ACC112 (cell line): ENCODE data around the gene VAMP1.

Experiments used
- H2AFZ ChIP-seq: fragments of 200-600 bp; sonication (generic); one replicate; pipeline ENCODE4 v1.6.0; 2017; ENCODE audit warnings: antibody characterized with exemption, low read length; ENCODE audit not compliant: unreplicated experiment
- H3K27ac ChIP-seq: fragments of 200-600 bp; sonication (generic); 2 replicates; pipeline ENCODE4 v1.5.1; 2014; ENCODE audit warnings: low read depth, mild to moderate bottlenecking, antibody characterized with exemption, low read length, moderate library complexity
- H3K27me3 ChIP-seq: fragments of 200-600 bp; sonication (generic); 2 replicates; pipeline ENCODE4 v1.6.1; 2014; ENCODE audit warnings: mild to moderate bottlenecking, antibody characterized with exemption, low read length, moderate library complexity, mixed read lengths; ENCODE audit not compliant: insufficient read depth
- H3K36me3 ChIP-seq: fragments of 200-600 bp; sonication (generic); 2 replicates; pipeline ENCODE4 v1.6.1; 2016; ENCODE audit warnings: mild to moderate bottlenecking, antibody characterized with exemption, low read length, moderate library complexity, mixed read lengths; ENCODE audit not compliant: insufficient read depth
- H3K4me1 ChIP-seq: fragments of 200-600 bp; sonication (generic); one replicate; pipeline ENCODE4 v1.6.1; 2016; ENCODE audit warnings: low read length, mixed read lengths; ENCODE audit not compliant: insufficient read depth, unreplicated experiment, control insufficient read depth
- H3K4me3 ChIP-seq: fragments of 200-600 bp; sonication (generic); 2 replicates; pipeline ENCODE4 v1.5.1; 2014; ENCODE audit warnings: mild to moderate bottlenecking, low read depth, low read length
- H3K79me2 ChIP-seq: fragments of 200-600 bp; sonication (generic); one replicate; pipeline ENCODE4 v1.6.0; 2016; ENCODE audit warnings: low read length; ENCODE audit not compliant: control insufficient read depth, unreplicated experiment, insufficient read depth

The VAMP1 gene

DNA sequence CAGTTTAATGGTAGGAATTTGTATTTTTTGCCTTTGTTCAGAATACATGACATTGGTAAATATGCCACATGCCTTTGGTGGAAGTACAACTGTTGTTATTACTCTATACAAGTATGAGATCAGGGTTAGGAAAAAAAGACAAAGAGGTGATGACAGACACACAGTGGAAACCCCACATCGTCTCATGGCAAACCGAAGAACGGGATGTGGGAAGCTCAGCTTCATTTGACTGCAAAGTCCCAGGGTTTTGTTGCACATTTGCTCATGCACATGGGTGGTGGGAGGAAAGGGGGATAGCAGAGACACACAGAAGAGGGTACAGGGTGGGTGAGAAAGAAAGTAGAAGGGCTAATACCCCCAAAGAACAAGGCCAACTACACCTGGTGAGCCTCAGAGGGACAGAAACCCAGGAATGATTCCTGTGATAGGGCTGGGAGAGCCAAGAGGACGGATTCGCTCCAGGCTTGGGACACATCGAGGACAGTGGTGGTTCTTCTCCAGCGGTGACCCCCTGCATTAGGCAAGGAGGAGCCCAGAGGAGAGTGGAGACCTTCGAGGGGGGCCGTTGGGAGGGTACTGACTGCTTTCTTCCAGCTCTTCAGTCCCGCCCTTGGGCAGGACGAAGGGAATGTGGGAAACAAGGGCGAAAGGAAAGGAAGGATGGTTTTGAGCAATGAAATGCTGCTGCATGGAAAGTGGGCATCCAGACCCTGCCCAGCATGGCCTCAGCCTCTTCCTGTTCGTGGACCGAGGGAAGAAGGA, 8.1 kb downstream of the VAMP1 start:
- Histone ChIP-seq H3K36me3 (peaks cover 26% of the 10 kb centered on the region), H3K4me1 (no peaks in the 10 kb centered on the region), H3K27me3 (no peaks in the 10 kb centered on the region), H3K4me3 (no peak overlapping the region), H3K79me2 (peaks cover 6% of the 10 kb centered on the region), H3K27ac (no peak overlapping the region), H2AFZ (no peak overlapping the region)

DNA sequence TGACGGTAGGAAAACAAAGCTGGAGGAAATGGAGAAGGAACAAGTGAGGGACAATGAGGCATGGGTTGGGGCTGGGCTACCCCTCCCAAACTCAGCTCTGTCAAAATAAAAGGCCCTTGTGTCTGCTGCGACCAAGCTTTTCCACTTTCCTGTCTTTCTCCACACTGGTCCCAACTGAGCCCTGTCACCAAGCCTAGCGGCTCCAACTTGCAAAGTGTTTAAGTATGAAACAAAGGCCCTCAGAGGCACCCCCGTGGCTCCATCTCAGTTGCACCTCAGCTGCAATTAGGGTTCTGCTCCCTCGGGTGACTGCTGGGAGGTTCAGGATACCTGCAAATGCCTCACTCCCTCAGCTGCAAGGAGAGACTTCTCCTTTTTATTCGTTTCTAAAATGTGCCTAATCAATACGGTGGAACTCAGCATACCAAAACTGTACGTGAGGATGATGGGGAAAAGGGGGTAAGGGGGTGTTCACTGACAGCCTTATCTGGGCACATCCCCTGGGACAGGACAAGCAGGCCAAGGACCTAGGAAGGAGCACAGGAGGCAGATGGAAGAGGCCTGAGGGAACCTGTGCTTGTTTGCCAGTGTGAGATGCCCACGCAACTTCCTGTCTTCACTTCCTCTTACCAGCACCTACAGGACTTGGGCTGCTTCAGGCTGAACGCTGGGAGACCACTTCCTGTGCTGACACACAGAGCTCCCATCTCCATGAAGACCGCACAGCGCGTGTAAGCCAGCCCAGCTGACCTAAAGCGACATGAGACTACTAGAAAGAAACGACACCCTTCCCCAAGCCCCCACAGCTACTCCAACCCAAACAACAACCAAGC, 8.9 kb downstream of the VAMP1 start:
- H3K4me1 ChIP-seq: no peaks in the 10 kb centered on the region
- no peak overlapping the region for H3K4me3 ChIP-seq
- peaks cover 6% of the 10 kb centered on the region for H3K79me2 ChIP-seq
- peaks cover 26% of the 10 kb centered on the region for H3K36me3 ChIP-seq
- H3K27me3 ChIP-seq: no peaks in the 10 kb centered on the region
- no peak overlapping the region for H2AFZ ChIP-seq
- no peak overlapping the region for H3K27ac ChIP-seq

DNA sequence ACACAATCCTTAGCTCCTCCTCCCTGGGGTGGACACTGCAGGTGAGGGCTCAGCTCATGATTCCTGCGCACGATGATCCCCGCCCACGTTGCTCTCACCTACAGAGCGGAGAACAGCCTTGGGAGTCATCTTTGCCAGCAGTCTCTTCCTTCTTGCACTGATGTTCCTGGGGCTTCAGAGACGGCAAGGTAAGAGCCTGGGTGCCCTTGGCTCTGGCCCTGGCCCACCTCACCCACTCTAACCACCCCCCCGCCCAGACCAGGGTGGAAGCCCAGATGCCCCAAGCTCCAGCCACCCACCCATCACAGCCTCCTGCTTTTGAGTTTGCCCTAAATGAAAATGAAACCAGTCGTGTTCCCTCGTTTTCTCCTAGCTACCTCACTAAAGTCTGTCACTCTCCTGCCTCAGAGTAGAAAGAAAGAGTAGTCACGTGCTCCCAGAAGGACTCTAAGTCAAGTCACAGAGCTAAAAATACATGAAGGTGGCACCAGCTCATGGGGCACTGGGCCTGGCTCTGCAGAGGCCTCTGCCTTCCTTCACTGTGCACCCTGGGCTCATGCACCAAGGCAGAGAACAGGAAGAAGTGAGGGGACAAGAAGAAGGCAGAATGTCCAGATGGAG, 9.6 kb downstream of the VAMP1 start:
- Histone ChIP-seq H3K4me1 (no peaks in the 10 kb centered on the region), H3K27ac (no peak overlapping the region), H3K27me3 (no peaks in the 10 kb centered on the region), H3K79me2 (no peaks in the 10 kb centered on the region), H3K4me3 (no peak overlapping the region), H3K36me3 (peaks cover 26% of the 10 kb centered on the region), H2AFZ (no peak overlapping the region)

DNA sequence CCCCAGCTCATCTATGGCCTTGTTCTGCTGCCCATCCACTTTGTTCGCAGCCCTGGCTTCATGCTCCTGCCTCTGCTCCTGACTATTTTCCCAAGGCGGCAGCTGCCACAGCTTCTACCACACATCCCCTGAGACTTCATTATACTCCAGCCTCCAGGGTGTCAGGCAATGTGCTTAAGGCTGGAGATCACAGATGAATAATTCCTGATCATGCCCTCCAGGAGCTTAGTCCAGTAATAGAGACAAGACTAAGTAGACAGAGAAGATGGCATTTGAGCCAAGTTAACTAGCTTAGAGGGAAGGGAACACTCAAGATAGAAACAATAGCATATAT, 11.5 kb downstream of the VAMP1 start:
- H3K27ac ChIP-seq: no peak overlapping the region
- H3K4me1 ChIP-seq: no peaks in the 10 kb centered on the region
- H3K36me3 ChIP-seq: peaks cover 21% of the 10 kb centered on the region; the same call in 1 of the 2 replicates
- H3K4me3 ChIP-seq: no peak overlapping the region
- no peaks in the 10 kb centered on the region for H3K79me2 ChIP-seq
- no peak overlapping the region for H2AFZ ChIP-seq
- H3K27me3 ChIP-seq: no peaks in the 10 kb centered on the region

DNA sequence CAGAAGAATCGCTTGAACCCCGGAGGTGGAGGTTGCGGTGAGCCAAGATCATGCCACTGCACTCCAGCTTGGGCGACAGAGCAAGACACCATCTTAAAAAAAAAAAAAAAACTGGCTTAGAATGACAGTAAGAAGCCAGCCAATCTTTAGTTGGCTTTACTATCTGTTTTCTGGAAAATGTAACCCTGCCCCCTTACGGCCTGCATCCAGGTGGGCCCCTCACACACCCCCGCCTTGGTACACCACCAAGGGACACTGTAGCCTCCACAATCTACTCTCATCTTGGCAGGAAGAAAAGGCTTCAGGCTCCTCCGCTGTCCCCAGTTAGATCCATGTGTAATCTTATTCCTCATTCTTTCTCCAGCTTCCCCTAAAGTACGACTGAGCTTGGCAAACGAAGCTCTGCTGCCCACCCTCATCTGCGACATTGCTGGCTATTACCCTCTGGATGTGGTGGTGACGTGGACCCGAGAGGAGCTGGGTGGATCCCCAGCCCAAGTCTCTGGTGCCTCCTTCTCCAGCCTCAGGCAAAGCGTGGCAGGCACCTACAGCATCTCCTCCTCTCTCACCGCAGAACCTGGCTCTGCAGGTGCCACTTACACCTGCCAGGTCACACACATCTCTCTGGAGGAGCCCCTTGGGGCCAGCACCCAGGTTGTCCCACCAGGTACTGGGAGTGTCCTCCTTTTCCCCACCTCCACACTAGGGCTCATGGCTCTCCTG, 12.0 kb downstream of the VAMP1 start:
- Histone ChIP-seq H2AFZ (no peak overlapping the region), H3K79me2 (no peaks in the 10 kb centered on the region), H3K36me3 (peaks cover 21% of the 10 kb centered on the region; the same call in 1 of the 2 replicates), H3K27ac (no peak overlapping the region), H3K4me3 (no peak overlapping the region), H3K27me3 (no peaks in the 10 kb centered on the region), H3K4me1 (no peaks in the 10 kb centered on the region)

DNA sequence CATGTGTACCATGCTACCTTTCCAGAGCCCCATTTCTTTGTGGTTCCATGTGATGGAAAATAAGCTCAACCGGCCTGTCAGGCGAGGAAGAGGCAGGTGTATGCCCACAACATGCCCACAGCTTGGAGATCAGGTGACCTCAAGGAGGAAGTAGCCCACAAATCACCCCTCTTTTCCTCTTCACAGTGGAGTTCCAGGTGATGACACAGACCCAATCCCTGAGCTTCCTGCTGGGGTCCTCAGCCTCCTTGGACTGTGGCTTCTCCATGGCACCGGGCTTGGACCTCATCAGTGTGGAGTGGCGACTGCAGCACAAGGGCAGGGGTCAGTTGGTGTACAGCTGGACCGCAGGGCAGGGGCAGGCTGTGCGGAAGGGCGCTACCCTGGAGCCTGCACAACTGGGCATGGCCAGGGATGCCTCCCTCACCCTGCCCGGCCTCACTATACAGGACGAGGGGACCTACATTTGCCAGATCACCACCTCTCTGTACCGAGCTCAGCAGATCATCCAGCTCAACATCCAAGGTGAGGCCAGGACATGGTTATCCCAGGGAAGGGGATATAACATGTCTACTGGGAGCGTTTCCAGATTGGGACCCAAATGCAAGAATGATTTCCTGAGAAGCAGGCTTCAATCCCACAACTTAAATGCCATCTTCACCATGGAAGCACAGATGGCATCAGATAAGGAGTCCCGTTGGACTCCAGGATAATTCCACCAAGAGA, 13.1 kb downstream of the VAMP1 start:
- peaks cover 7% of the 10 kb centered on the region for H3K79me2 ChIP-seq
- peaks cover 14% of the 10 kb centered on the region; the same call in 1 of the 2 replicates for H3K36me3 ChIP-seq
- H3K27me3 ChIP-seq: no peaks in the 10 kb centered on the region
- no peak overlapping the region for H3K4me3 ChIP-seq
- H3K4me1 ChIP-seq: peaks cover 7% of the 10 kb centered on the region
- no peak overlapping the region for H2AFZ ChIP-seq
- no peak overlapping the region for H3K27ac ChIP-seq

DNA sequence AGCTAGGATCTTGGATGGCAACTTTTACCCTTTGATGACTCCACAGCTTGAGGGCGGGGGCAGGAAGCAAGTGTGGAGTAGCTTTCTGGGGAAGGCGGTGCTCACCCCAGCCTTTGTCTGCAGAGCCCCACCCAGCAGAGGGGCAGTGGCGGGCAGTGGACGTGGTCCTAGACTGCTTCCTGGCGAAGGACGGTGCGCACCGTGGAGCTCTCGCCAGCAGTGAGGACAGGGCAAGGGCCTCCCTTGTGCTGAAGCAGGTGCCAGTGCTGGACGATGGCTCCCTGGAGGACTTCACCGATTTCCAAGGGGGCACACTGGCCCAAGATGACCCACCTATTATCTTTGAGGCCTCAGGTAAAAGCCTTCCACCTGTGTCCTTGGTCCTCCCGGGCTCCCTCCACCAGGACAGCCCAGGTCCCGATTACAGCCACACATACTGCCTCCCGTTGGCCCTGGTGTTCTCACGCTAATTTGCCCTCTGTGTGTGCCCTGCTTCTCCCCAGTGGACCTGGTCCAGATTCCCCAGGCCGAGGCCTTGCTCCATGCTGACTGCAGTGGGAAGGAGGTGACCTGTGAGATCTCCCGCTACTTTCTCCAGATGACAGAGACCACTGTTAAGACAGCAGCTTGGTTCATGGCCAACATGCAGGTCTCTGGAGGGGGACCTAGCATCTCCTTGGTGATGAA, 17.4 kb downstream of the VAMP1 start:
- peaks cover 4% of the 10 kb centered on the region; the same call in 1 of the 2 replicates for H3K36me3 ChIP-seq
- 0 out of 2 replicates have a peak overlapping the region, but pooled peaks have one; percentile 70 for H3K27ac ChIP-seq
- no peaks in the 10 kb centered on the region for H3K27me3 ChIP-seq
- peaks cover 16% of the 10 kb centered on the region for H3K4me1 ChIP-seq
- H3K4me3 ChIP-seq: peak overlapping the region; percentile 79
- no peak overlapping the region for H2AFZ ChIP-seq
- H3K79me2 ChIP-seq: peaks cover 23% of the 10 kb centered on the region

DNA sequence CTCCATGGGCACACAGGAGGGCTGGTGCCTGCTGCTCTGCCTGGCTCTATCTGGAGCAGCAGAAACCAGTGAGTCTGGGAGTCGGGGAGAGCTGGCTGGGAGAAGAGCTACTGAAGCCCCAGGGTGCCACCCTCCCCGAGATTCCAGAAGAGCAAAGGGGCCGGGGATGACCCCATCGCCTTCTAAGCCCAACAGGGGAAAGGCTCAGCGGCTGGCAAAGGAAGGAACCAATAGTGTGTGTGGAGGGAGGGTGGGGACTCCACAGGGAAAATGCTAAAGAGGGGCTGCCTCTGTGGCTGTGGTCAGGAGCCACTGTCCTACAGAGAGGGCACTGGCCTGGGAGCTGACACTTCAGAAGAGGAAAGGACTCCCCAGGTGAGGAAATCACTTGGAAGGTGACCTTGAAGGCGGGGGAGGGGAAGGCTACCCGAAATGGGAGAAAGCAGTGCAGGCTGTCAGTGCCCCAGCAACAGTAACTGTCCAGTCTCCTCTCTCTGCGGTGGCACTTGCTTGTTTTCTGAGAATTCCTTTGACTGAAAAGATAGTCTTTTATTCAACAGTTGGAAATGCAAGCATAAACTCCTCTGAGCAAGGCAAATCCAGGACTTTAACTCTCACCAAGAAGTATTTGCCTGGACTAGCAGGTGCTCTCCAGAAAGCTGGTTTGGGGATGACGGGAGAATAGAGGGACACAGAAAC, 18.1 kb downstream of the VAMP1 start:
- peak overlapping the region; percentile 79 for H3K4me3 ChIP-seq

More for the DNA sequence above, 18.1 kb downstream of the VAMP1 start:
- H3K27ac ChIP-seq: peak overlapping the region; percentile 70
- no peaks in the 10 kb centered on the region for H3K27me3 ChIP-seq
- peak overlapping the region; percentile 96 for H2AFZ ChIP-seq
- no peaks in the 10 kb centered on the region for H3K36me3 ChIP-seq
- peaks cover 23% of the 10 kb centered on the region for H3K79me2 ChIP-seq
- peaks cover 16% of the 10 kb centered on the region for H3K4me1 ChIP-seq
